GM19099 (cell line): ENCODE measurements around the gene WDR90.
A peak's percentile ranks its signal among the peaks of the same experiment; 100 is the strongest.

Source experiments
- POLR2A ChIP-seq: IDR thresholded peaks from 3 replicates; pipeline ENCODE4 v1.6.1; 2011; ENCODE audit warnings: low read depth; ENCODE audit not compliant: insufficient read length; ENCODE audit errors: extremely low read depth

WDR90 gene

GRCh38 chr16:648781-649589 is at the start of gene WDR90:
Gene WDR90 (plus strand): TSS chr16:649365. CDS start chr16:649417, 52 bp downstream.
- TF ChIP-seq POLR2A = peak; percentile 60

- no peak for TF ChIP-seq POLR2A
Measured at GRCh38 chr16:600781-601180, 48.4 kb upstream of the WDR90 start.

- TF ChIP-seq POLR2A = no peak
Measured at GRCh38 chr16:603933-604332, 45.2 kb upstream of the WDR90 start.

- no peak for TF ChIP-seq POLR2A
Measured at GRCh38 chr16:606656-607307, 42.4 kb upstream of the WDR90 start.

- TF ChIP-seq POLR2A = no peak
Measured at GRCh38 chr16:608019-608418, 41.1 kb upstream of the WDR90 start.

- no peak for TF ChIP-seq POLR2A
Measured at GRCh38 chr16:609316-609715, 39.8 kb upstream of the WDR90 start.

GRCh38 chr16:609984-610383 is 39.2 kb upstream of the WDR90 start:
- no peak for TF ChIP-seq POLR2A

GRCh38 chr16:610513-611381 is 38.4 kb upstream of the WDR90 start:
- TF ChIP-seq POLR2A = no peak

GRCh38 chr16:615122-615521 is 34.0 kb upstream of the WDR90 start:
- no peak for TF ChIP-seq POLR2A

GRCh38 chr16:616733-617586 is 32.2 kb upstream of the WDR90 start:
- no peak for TF ChIP-seq POLR2A

- TF ChIP-seq POLR2A = no peak
Measured at GRCh38 chr16:617855-618254, 31.3 kb upstream of the WDR90 start.

GRCh38 chr16:619476-620100 is 29.6 kb upstream of the WDR90 start:
- TF ChIP-seq POLR2A = no peak

- no peak for TF ChIP-seq POLR2A
Measured at GRCh38 chr16:620700-621525, 28.3 kb upstream of the WDR90 start.
